HepG2 (cell line): ENCODE results near the gene LITAFD. TPM values are rescaled to one million over a fixed set of nuclear protein-coding genes. Genes with fewer than 3 reads are reported as not detected.
A peak's percentile ranks its signal among the peaks of the same experiment; 100 is the strongest.

Source experiments
- CEBPB ChIP-seq: IDR thresholded peaks from 2 replicates; pipeline ENCODE4 v1.6.1; 2011; ENCODE audit warnings: low read depth, low read length, improper control_type of control experiment, borderline replicate concordance
- DNMT1 ChIP-seq: sonication (generic); formaldehyde crosslinking; IDR thresholded peaks from 2 replicates; pipeline ENCODE4 v1.5.1; 2020; ENCODE audit warnings: mild to moderate bottlenecking, missing genetic modification reagents
- FOXC1 ChIP-seq: sonication (generic); formaldehyde crosslinking; IDR thresholded peaks from 2 replicates; pipeline ENCODE4 v1.8.0; 2022; ENCODE audit warnings: mild to moderate bottlenecking, missing genetic modification reagents, borderline replicate concordance
- HNF4A ChIP-seq: sonication (generic); formaldehyde crosslinking; IDR thresholded peaks from 2 replicates; pipeline ENCODE4 v1.4.0; 2020; ENCODE audit warnings: missing genetic modification reagents
- HNRNPLL ChIP-seq: fragments of 200-400 bp; formaldehyde crosslinking; IDR thresholded peaks from 2 replicates; pipeline ENCODE4 v1.6.1; 2017; ENCODE audit warnings: mild to moderate bottlenecking, low read depth, low read length; ENCODE audit not compliant: poor library complexity, severe bottlenecking
- JDP2 ChIP-seq: sonication (generic); formaldehyde crosslinking; IDR thresholded peaks from 2 replicates; pipeline ENCODE4 v1.8.1; 2022; ENCODE audit warnings: missing genetic modification reagents, borderline replicate concordance
- KDM6A ChIP-seq: IDR thresholded peaks from 2 replicates; pipeline ENCODE4 v1.6.1; 2016; ENCODE audit warnings: low read depth
- MEIS2 ChIP-seq: sonication (generic); formaldehyde crosslinking; IDR thresholded peaks from 2 replicates; pipeline ENCODE4 v1.9.0; 2021; ENCODE audit warnings: mild to moderate bottlenecking, missing genetic modification reagents
- MTA3 ChIP-seq: sonication (generic); formaldehyde crosslinking; IDR thresholded peaks from 2 replicates; pipeline ENCODE4 v1.4.0; 2020; ENCODE audit warnings: missing genetic modification reagents
- NFIB ChIP-seq: sonication (generic); formaldehyde crosslinking; IDR thresholded peaks from 2 replicates; pipeline ENCODE4 v1.9.0; 2021; ENCODE audit warnings: missing genetic modification reagents, mild to moderate bottlenecking, borderline replicate concordance
- SKI ChIP-seq: fragments of 450-650 bp; IDR thresholded peaks from one replicate; pipeline ENCODE4 v1.6.1; 2018; ENCODE audit warnings: mild to moderate bottlenecking; ENCODE audit not compliant: partially characterized antibody
- TARDBP ChIP-seq: sonication (generic); formaldehyde crosslinking; IDR thresholded peaks from 2 replicates; pipeline ENCODE4 v1.8.0; 2022; ENCODE audit warnings: mild to moderate bottlenecking, missing genetic modification reagents
- U2AF1 ChIP-seq: fragments of 200-400 bp; formaldehyde crosslinking; optimal IDR thresholded peaks from 2 replicates; pipeline ENCODE3; 2017; ENCODE audit warnings: mild to moderate bottlenecking, low read depth, low read length
- WIZ ChIP-seq: sonication (generic); formaldehyde crosslinking; IDR thresholded peaks from 2 replicates; pipeline ENCODE4 v1.5.1; 2020; ENCODE audit warnings: mild to moderate bottlenecking, missing genetic modification reagents
- ZIK1 ChIP-seq: sonication (generic); formaldehyde crosslinking; IDR thresholded peaks from 2 replicates; pipeline ENCODE4 v1.5.0; 2020; ENCODE audit warnings: mild to moderate bottlenecking, low read depth, missing genetic modification reagents, borderline replicate concordance
- ZNF124 ChIP-seq: sonication (generic); formaldehyde crosslinking; IDR thresholded peaks from 2 replicates; pipeline ENCODE4 v1.4.0; 2020; ENCODE audit warnings: missing genetic modification reagents
- ZNF350 ChIP-seq: sonication (generic); formaldehyde crosslinking; IDR thresholded peaks from 2 replicates; pipeline ENCODE4 v1.4.0; 2020; ENCODE audit warnings: mild to moderate bottlenecking, low read depth, missing genetic modification reagents, borderline replicate concordance
- ZNF414 ChIP-seq: sonication (generic); formaldehyde crosslinking; IDR thresholded peaks from 2 replicates; pipeline ENCODE4 v1.5.0; 2020; ENCODE audit warnings: missing genetic modification reagents
- ZNF510 ChIP-seq: sonication (generic); formaldehyde crosslinking; IDR thresholded peaks from 2 replicates; pipeline ENCODE4 v1.4.0; 2020; ENCODE audit warnings: low read depth, mild to moderate bottlenecking, missing genetic modification reagents
- ZNF724P ChIP-seq: sonication (generic); formaldehyde crosslinking; IDR thresholded peaks from 2 replicates; pipeline ENCODE4 v1.8.0; 2022; ENCODE audit warnings: missing genetic modification reagents, borderline replicate concordance
- ZSCAN22 ChIP-seq: sonication (generic); formaldehyde crosslinking; IDR thresholded peaks from 2 replicates; pipeline ENCODE4 v1.4.0; 2020; ENCODE audit warnings: mild to moderate bottlenecking, missing genetic modification reagents
- polyA plus RNA-seq, 8 experiments: library from polyadenylated mRNA; depleted of rRNA in 3 of 8; stranded (reverse) in 7 of 8; unstranded in 1 of 8; fragments of >200 nt; fragmentation: Illumina TruSeq in 4 of 8; extraction: Trizol in 4 of 8; gene quantifications; 2 replicates each; pipeline versions ENCODE4 v1.2.1 to v1.2.3, GENCODE V29; 2011 to 2016; ENCODE audit warnings: low read depth in 4 of 8, missing spikeins in 1 of 8, mixed read lengths in 1 of 8; ENCODE audit not compliant: insufficient read depth in 1 of 8
- total RNA-seq, 5 experiments: library from RNA; depleted of rRNA; stranded (reverse); fragments of >200 nt; fragmentation: Illumina TruSeq; extraction: Trizol; gene quantifications; 2 replicates each; pipeline ENCODE4 v1.2.3, GENCODE V29; 2016; ENCODE audit warnings: low read depth in 1 of 5
- TF ChIP-seq, protein P1 (sequence below): sonication (generic); formaldehyde crosslinking; IDR thresholded peaks from 2 replicates; pipeline ENCODE4 v1.4.0; 2020; ENCODE audit warnings: missing genetic modification reagents
- TF ChIP-seq, protein P2 (sequence below): sonication (generic); formaldehyde crosslinking; IDR thresholded peaks from 2 replicates; pipeline ENCODE4 v1.5.0; 2020; ENCODE audit warnings: mild to moderate bottlenecking, missing genetic modification reagents

Gene LITAFD
- total and polyA plus RNA-seq, 2 of the 13 experiments (the other 11 are each of a cell fraction or from before 2014, with no cell fraction given) = not detected

DNA sequence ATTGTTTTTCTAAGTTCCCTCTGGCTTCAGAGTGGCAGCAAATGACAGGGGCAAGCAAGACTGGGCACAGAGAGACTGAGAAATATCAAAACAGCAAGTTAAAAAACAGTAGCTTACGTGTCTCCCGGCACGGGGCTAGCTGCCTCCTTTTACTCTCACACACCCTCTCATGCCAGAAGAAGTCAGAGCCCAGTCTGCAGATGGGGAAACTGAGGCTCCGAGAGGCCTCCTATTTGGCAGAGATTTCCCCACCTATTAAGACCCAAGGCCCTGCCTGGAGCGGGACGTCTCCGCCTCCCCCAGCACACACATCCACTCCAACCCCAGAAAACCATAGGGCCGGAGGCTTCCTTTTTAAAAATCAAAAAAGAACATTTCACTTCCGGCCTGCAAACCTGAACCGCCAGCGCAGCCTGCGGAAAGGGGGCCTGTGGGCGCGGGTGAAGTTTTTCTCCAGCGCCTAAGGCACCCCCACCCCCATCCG, 14.2 kb upstream of the LITAFD start (continued):
- TF ChIP-seq JDP2 (CRISPR knock-in tag) = no peak
- TF ChIP-seq ZNF724P (CRISPR knock-in tag) = no peak
- no peak for TF ChIP-seq MEIS2
- TF ChIP-seq SKI = no peak
- TF ChIP-seq TARDBP (CRISPR knock-in tag) = no peak
- no peak for TF ChIP-seq ZSCAN22 (CRISPR knock-in tag)
- TF ChIP-seq ZNF414 = no peak
- TF ChIP-seq WIZ = no peak
- TF ChIP-seq HNRNPLL = no peak
- TF ChIP-seq HNF4A (CRISPR knock-in tag) = no peak
- no peak for TF ChIP-seq DNMT1 (CRISPR knock-in tag)
- no peak for TF ChIP-seq KDM6A (CRISPR knock-in tag)
- TF ChIP-seq, protein P1, sequence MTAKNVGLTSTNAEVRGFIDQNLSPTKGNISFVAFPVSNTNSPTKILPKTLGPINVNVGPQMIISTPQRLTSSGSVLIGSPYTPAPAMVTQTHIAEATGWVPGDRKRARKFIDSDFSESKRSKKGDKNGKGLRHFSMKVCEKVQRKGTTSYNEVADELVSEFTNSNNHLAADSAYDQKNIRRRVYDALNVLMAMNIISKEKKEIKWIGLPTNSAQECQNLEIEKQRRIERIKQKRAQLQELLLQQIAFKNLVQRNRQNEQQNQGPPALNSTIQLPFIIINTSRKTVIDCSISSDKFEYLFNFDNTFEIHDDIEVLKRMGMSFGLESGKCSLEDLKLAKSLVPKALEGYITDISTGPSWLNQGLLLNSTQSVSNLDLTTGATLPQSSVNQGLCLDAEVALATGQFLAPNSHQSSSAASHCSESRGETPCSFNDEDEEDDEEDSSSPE (CRISPR knock-in tag) = no peak; the same call in 1 of the 2 replicates
- no peak for TF ChIP-seq U2AF1
- no peak for TF ChIP-seq MTA3 (CRISPR knock-in tag)
- TF ChIP-seq, protein P2, sequence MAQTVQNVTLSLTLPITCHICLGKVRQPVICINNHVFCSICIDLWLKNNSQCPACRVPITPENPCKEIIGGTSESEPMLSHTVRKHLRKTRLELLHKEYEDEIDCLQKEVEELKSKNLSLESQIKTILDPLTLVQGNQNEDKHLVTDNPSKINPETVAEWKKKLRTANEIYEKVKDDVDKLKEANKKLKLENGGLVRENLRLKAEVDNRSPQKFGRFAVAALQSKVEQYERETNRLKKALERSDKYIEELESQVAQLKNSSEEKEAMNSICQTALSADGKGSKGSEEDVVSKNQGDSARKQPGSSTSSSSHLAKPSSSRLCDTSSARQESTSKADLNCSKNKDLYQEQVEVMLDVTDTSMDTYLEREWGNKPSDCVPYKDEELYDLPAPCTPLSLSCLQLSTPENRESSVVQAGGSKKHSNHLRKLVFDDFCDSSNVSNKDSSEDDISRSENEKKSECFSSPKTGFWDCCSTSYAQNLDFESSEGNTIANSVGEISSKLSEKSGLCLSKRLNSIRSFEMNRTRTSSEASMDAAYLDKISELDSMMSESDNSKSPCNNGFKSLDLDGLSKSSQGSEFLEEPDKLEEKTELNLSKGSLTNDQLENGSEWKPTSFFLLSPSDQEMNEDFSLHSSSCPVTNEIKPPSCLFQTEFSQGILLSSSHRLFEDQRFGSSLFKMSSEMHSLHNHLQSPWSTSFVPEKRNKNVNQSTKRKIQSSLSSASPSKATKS (CRISPR knock-in tag) = 0 out of 2 replicates have a peak, but pooled peaks have one; percentile 42
- TF ChIP-seq ZIK1 (CRISPR knock-in tag) = no peak
- TF ChIP-seq ZNF510 = no peak
- TF ChIP-seq NFIB = no peak
- TF ChIP-seq FOXC1 = 0 out of 2 replicates have a peak, but pooled peaks have one; percentile 5
- no peak for TF ChIP-seq ZNF350
- TF ChIP-seq CEBPB = no peak
- no peak for TF ChIP-seq ZNF124 (CRISPR knock-in tag)
